Endothelial cell (in vitro differentiated cells): ENCODE results near the gene SSPN. TPM values are rescaled to one million over a fixed set of nuclear protein-coding genes. Genes with fewer than 3 reads are reported as not detected.
"Not testable (repeated sequence)": the region's sequence is repeated elsewhere in the genome, so short reads cannot be mapped to it uniquely, and the experiment has no call there.

Experiments used
- DNase-seq: peaks from one replicate; pipeline ENCODE4 v3.0.0; 2021; ENCODE audit warnings: low spot score
- H3K27ac Mint-ChIP-seq: one replicate; pipeline ENCODE4 v1.8.0; 2021; ENCODE audit warnings: mixed read lengths, inconsistent platforms; ENCODE audit not compliant: unreplicated experiment
- H3K27me3 Mint-ChIP-seq: one replicate; pipeline ENCODE4 v1.8.0; 2021; ENCODE audit warnings: mild to moderate bottlenecking, moderate library complexity, mixed read lengths, inconsistent platforms; ENCODE audit not compliant: unreplicated experiment
- H3K36me3 Mint-ChIP-seq: one replicate; pipeline ENCODE4 v1.8.0; 2021; ENCODE audit warnings: mild to moderate bottlenecking, low read depth, mixed read lengths, inconsistent platforms; ENCODE audit not compliant: unreplicated experiment
- H3K4me1 Mint-ChIP-seq: one replicate; pipeline ENCODE4 v1.8.0; 2021; ENCODE audit warnings: mild to moderate bottlenecking, mixed read lengths, inconsistent platforms; ENCODE audit not compliant: unreplicated experiment
- H3K4me3 Mint-ChIP-seq: one replicate; pipeline ENCODE4 v1.8.0; 2021; ENCODE audit warnings: mild to moderate bottlenecking, mixed read lengths, inconsistent platforms; ENCODE audit not compliant: unreplicated experiment
- H3K9me3 Mint-ChIP-seq: one replicate; pipeline ENCODE4 v1.8.0; 2021; ENCODE audit warnings: mixed read lengths, inconsistent platforms; ENCODE audit not compliant: unreplicated experiment
- total RNA-seq: library from RNA; stranded (reverse); fragmentation: NEBNext Ultra II Directional; extraction: Animal tissue kit (Norgen Biotek cat#: 25700); gene quantifications from one replicate; pipeline ENCODE4 v1.2.1, GENCODE V29; 2021; ENCODE audit not compliant: unreplicated experiment
- TF ChIP-seq, protein P1 (sequence below): fragments of 200-600 bp; sonication (generic); IDR thresholded peaks from one replicate; pipeline ENCODE4 v1.5.0; 2021; ENCODE audit warnings: antibody characterized with exemption; ENCODE audit not compliant: unreplicated experiment

The SSPN gene
- total RNA-seq, 1 donor from 2014 or later, result 2.7 TPM

GRCh38 chr12:26231470-26231869, 36.1 kb downstream of the SSPN start:
- H3K36me3 Mint-ChIP-seq, result no peaks in the 10 kb centered on the region
- H3K4me3 Mint-ChIP-seq, result no peak overlapping the region
- H3K27me3 Mint-ChIP-seq, result peaks cover 2% of the 10 kb centered on the region
- no peaks in the 10 kb centered on the region for H3K9me3 Mint-ChIP-seq
- H3K4me1 Mint-ChIP-seq, result peaks cover 6% of the 10 kb centered on the region
- no peak overlapping the region for H3K27ac Mint-ChIP-seq
- TF ChIP-seq, protein P1, sequence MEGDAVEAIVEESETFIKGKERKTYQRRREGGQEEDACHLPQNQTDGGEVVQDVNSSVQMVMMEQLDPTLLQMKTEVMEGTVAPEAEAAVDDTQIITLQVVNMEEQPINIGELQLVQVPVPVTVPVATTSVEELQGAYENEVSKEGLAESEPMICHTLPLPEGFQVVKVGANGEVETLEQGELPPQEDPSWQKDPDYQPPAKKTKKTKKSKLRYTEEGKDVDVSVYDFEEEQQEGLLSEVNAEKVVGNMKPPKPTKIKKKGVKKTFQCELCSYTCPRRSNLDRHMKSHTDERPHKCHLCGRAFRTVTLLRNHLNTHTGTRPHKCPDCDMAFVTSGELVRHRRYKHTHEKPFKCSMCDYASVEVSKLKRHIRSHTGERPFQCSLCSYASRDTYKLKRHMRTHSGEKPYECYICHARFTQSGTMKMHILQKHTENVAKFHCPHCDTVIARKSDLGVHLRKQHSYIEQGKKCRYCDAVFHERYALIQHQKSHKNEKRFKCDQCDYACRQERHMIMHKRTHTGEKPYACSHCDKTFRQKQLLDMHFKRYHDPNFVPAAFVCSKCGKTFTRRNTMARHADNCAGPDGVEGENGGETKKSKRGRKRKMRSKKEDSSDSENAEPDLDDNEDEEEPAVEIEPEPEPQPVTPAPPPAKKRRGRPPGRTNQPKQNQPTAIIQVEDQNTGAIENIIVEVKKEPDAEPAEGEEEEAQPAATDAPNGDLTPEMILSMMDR, result no peak
- no peak for DNase-seq

- TF ChIP-seq, protein P1, result no peak
- H3K4me1 Mint-ChIP-seq, result peaks cover 6% of the 10 kb centered on the region
- peaks cover 2% of the 10 kb centered on the region for H3K27me3 Mint-ChIP-seq
- H3K36me3 Mint-ChIP-seq, result no peaks in the 10 kb centered on the region
- no peak overlapping the region for H3K4me3 Mint-ChIP-seq
- no peak overlapping the region for H3K27ac Mint-ChIP-seq
- no peak for DNase-seq
- H3K9me3 Mint-ChIP-seq, result no peaks in the 10 kb centered on the region
These were observed 36.5 kb downstream of the SSPN start for GRCh38 chr12:26231921-26232320.

DNA sequence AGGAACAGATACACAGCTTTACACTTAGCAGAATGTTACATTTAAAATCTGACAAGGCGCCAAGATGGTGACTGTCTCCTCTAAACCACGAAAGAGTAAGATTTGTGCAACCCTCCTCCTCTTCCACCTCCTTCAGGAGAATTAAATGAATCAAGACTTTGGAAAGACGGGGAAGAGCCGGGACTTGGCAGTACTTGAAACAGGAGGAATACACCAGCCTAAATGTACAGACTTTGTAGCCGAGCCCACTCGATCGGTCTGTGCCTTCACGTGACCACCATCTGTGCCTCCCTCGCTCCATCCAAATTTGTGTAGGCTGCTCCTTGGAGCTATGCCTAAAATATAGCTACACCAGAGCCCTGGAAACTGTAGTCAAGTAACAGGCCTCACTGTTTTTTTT, 38.3 kb downstream of the SSPN start:
- no peaks in the 10 kb centered on the region for H3K36me3 Mint-ChIP-seq
- DNase-seq, result no peak
- H3K27me3 Mint-ChIP-seq, result no peaks in the 10 kb centered on the region
- H3K4me1 Mint-ChIP-seq, result peaks cover 8% of the 10 kb centered on the region
- no peak overlapping the region for H3K4me3 Mint-ChIP-seq
- H3K9me3 Mint-ChIP-seq, result no peaks in the 10 kb centered on the region
- H3K27ac Mint-ChIP-seq, result no peak overlapping the region
- TF ChIP-seq, protein P1, result no peak

DNA sequence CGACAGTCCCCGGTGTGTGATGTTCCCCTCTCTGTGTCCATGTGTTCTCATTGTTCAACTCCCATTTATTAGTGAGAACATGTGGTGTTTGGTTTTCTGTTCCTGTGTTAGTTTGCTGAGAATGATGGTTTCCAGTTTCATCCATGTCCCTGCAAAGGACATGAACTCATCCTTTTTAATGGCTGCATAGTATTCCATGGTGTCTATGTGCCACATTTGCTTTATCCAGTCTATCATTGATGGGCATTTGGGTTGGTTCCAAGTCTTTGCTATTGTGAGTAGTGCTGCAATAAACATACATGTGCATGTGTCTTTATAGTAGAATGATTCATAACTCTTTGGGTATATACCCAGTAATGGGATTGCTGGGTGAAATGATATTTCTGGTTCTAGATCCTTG, 40.1 kb downstream of the SSPN start:
- DNase-seq, H3K27me3 Mint-ChIP-seq, H3K9me3 Mint-ChIP-seq, H3K4me3 Mint-ChIP-seq, H3K27ac Mint-ChIP-seq, H3K36me3 Mint-ChIP-seq: not testable (repeated sequence)
- peaks cover 14% of the 10 kb centered on the region for H3K4me1 Mint-ChIP-seq

- H3K9me3 Mint-ChIP-seq, result no peaks in the 10 kb centered on the region
- TF ChIP-seq, protein P1, result no peak
These were observed 43.2 kb downstream of the SSPN start for GRCh38 chr12:26238341-26239121.

More at GRCh38 chr12:26238341-26239121, 43.2 kb downstream of the SSPN start:
- Mint-ChIP-seq H3K27me3 (peaks cover 1% of the 10 kb centered on the region), H3K36me3 (no peaks in the 10 kb centered on the region), H3K4me3 (no peak overlapping the region), H3K27ac (no peak overlapping the region), H3K4me1 (peaks cover 14% of the 10 kb centered on the region)
- DNase-seq, result no peak
